Thyroid gland (tissue), 4 donors: ENCODE measurements around the gene RASGRP3.

Source experiments
- POLR2A ChIP-seq, 2 donors: fragments of 450-650 bp; IDR thresholded peaks; one replicate each; pipeline ENCODE4 v1.6.1; 2017; ENCODE audit warnings: antibody characterized with exemption in 2 of 2, mild to moderate bottlenecking in 2 of 2, moderate library complexity in 1 of 2
- TF ChIP-seq, protein P1 (sequence below), 6 experiments: fragments of 200-600 bp in 3 of 6; fragments of 450-650 bp in 3 of 6; sonication (generic) in 3 of 6; IDR thresholded peaks; one replicate each; pipeline ENCODE4 v1.5.1; 2016 to 2019; ENCODE audit warnings: antibody characterized with exemption in 6 of 6, mild to moderate bottlenecking in 2 of 6, inconsistent platforms in 1 of 6, moderate library complexity in 1 of 6

DNA sequence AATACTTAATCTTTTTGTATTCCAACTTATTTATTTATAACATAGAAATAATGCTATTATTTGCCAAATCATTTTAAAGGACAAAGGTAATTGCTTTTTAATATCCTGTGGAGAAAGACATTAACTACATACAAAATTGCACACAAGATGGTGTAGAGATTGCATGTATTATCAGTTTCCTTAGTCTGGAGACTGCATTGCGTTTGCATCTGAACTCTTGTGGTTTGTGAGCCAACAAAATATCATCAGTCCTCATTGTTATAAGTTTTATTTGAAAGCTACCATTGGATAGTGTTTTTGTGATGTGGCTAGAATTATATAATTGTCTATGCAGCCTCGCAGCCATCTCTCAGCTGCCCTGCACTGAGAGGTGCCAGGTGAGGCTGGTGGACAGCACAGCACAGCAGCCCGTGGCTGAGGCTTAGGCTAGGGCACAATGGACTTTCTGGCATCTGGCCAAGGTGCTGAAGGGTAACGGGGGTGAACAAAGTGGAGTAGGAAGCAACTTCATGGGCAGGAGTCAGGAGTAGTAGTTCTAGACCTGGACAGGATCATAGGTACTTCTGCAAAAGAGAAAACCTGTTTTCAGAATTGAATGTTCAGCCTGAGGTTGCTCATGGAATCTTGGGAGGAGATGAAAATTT is 15.1 kb downstream of the RASGRP3 start:
- TF ChIP-seq, protein P1, sequence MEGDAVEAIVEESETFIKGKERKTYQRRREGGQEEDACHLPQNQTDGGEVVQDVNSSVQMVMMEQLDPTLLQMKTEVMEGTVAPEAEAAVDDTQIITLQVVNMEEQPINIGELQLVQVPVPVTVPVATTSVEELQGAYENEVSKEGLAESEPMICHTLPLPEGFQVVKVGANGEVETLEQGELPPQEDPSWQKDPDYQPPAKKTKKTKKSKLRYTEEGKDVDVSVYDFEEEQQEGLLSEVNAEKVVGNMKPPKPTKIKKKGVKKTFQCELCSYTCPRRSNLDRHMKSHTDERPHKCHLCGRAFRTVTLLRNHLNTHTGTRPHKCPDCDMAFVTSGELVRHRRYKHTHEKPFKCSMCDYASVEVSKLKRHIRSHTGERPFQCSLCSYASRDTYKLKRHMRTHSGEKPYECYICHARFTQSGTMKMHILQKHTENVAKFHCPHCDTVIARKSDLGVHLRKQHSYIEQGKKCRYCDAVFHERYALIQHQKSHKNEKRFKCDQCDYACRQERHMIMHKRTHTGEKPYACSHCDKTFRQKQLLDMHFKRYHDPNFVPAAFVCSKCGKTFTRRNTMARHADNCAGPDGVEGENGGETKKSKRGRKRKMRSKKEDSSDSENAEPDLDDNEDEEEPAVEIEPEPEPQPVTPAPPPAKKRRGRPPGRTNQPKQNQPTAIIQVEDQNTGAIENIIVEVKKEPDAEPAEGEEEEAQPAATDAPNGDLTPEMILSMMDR (IDR thresholded peaks at IDR 0.05): no peak
- no peak for TF ChIP-seq POLR2A (IDR thresholded peaks at IDR 0.05)
